GM10248 (cell line): ENCODE data around the gene BCAN.

Experiments
- CTCF ChIA-PET: fragments of 300-600 bp; sonication (Branson Sonifier 250); formaldehyde crosslinking; extraction: SDS; loops from one replicate; lab custom pipeline; 2021; ENCODE audit warnings: antibody characterized with exemption; lab: Yijun Ruan, JAX
- POLR2A ChIA-PET: fragments of 350-650 bp; sonication (Branson Sonifier 250); formaldehyde crosslinking; extraction: SDS; loops from one replicate; lab custom pipeline; 2020; ENCODE audit warnings: antibody characterized with exemption; lab: Yijun Ruan, JAX
- DNase-seq: peaks from one replicate; pipeline ENCODE4 v3.0.0; 2012; ENCODE audit errors: extremely low spot score
- TF ChIP-seq, protein P1 (sequence below): IDR thresholded peaks from 2 replicates; pipeline ENCODE4 v1.5.1; 2012; ENCODE audit warnings: mild to moderate bottlenecking, low read depth; ENCODE audit errors: extremely low read depth, missing control alignments, control extremely low read depth

The BCAN gene

DNA sequence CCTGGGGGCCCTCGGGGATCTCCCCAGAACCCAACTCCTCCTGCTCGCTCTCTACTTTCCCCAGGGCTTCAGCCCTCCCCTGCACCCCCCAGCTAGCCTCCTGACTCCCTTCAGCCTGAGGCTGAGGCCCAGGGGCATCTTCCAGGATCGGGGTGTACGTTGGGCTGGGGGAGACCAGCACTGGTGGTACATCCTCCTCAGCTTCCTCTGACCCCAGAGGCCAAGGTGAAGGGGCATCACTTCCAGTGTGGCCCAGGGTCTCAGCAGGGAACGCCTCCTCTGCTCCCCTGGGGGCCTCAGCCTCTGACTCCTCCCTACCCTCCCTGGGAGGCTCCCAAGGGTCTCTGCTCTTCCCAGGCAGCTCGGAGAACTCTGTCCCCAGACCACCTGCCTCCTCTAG, 28.4 kb downstream of the BCAN start:
- TF ChIP-seq, protein P1, sequence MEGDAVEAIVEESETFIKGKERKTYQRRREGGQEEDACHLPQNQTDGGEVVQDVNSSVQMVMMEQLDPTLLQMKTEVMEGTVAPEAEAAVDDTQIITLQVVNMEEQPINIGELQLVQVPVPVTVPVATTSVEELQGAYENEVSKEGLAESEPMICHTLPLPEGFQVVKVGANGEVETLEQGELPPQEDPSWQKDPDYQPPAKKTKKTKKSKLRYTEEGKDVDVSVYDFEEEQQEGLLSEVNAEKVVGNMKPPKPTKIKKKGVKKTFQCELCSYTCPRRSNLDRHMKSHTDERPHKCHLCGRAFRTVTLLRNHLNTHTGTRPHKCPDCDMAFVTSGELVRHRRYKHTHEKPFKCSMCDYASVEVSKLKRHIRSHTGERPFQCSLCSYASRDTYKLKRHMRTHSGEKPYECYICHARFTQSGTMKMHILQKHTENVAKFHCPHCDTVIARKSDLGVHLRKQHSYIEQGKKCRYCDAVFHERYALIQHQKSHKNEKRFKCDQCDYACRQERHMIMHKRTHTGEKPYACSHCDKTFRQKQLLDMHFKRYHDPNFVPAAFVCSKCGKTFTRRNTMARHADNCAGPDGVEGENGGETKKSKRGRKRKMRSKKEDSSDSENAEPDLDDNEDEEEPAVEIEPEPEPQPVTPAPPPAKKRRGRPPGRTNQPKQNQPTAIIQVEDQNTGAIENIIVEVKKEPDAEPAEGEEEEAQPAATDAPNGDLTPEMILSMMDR = no peak
- DNase-seq = no peak
- POLR2A ChIA-PET = no interaction called here
- CTCF ChIA-PET = interaction anchor here (0.8 to 25.5 kb wide), 4 partner anchors 8 to 21 kb away, joined by 3 to 431 read pairs (median 4); no protein-coding TSS in a partner anchor

GRCh38 chr1:156670791-156671190, 28.9 kb downstream of the BCAN start:
- POLR2A ChIA-PET = no interaction called here
- TF ChIP-seq, protein P1 = no peak
- CTCF ChIA-PET = interaction anchor here (0.8 to 25.5 kb wide), 2 partner anchors 7 to 9 kb away, joined by 3 to 431 read pairs; no protein-coding TSS in a partner anchor
- DNase-seq = no peak

GRCh38 chr1:156671804-156672203, 29.9 kb downstream of the BCAN start:
- TF ChIP-seq, protein P1 = no peak
- CTCF ChIA-PET = interaction anchor here (0.6 to 25.5 kb wide), 6 partner anchors 10 to 332 kb away, joined by 3 to 431 read pairs (median 4); no protein-coding TSS in a partner anchor
- POLR2A ChIA-PET = no interaction called here
- DNase-seq = no peak

DNA sequence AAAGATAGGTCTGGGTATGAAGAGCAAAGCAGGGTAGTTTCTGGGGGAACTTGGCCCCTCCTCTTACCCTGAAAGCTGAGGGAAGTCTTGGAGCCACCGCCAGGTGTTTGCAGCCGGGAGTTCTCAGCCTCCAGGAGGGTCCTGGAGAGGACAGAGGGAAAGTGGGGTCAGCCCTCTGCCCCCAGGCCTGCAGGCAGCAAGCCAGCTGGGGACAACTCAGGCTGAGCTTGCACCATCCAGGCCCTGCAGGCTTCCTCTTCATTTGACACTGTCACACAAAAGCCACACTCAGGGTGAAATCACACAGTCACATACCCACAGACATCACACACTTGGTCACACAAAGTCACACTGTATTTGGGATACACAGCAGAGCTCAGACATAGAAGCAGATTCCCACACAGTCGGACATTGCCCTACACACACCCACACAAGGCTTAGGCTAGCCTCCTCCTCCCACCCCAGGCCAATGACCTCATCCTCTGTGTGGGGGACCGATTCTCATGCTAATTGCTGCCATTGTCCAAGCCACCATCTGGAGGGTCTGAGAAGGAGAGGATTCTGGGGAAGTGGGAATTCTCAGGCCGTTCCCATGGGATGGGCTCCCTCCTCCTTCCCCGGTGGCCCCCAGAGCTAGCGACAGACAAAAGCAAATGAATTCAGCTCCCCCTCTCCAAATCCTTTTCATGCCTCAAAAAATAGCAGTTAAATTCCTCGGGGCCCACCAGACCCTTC, 31.6 kb downstream of the BCAN start:
- CTCF ChIA-PET = interaction anchor here (3.3 to 25.5 kb wide), 4 partner anchors 12 to 52 kb away, joined by 12 to 431 read pairs (median 104); no protein-coding TSS in a partner anchor
- DNase-seq = no peak
- POLR2A ChIA-PET = interaction anchor here (0.6 kb wide), 1 partner anchor 169 kb away, joined by 4 read pairs; no protein-coding TSS in a partner anchor
- TF ChIP-seq, protein P1 = no peak

DNA sequence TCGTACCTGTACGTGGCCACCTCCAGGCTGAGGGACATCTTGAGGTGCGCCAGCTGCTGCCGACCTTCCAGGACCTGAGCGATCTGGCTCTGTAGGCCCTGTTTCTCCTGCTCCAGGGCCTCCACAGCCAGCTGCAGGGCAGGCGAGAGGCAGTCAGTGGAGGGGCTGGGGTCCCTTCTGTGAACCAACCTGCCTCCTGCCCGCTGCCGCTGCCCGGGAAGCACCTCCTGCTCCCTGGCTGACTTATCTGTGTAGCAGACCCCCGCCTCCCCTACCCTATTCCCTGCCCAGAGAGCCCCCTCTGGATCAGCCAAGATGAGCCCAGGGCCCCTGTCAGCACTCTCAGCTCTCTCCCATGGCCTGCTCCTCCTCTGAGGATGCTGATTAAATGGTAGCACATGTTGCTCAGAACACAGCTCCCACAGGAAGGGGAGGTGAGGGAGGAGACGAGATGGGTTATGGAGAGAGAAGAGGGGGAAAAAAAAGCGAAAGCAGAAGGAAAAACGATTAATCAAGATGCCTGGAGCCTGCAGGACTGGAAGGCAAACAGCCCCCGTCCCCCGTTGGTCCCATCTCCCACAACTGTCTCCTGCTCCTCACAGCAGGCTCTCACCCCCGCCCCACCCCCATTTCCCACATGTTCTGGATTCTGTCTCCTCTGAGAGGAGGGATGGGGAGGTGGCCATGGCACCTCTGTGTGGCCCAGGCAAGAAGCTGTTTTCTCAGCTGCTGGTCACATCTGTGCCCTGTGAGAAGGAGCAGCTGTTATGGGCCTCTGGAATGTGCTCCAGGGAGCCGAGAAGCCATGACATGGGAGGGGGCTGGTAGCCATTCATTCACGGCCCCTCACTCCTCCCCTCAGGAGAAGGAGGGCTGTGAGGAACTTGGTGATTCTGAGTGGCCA, 33.5 kb downstream of the BCAN start:
- ChIA-PET POLR2A (interaction anchor here (0.7 kb wide), 1 partner anchor 1812 kb away, joined by 3 read pairs; no protein-coding TSS in a partner anchor), CTCF (interaction anchor here (1.1 to 25.5 kb wide), 7 partner anchors 14 to 256 kb away, joined by 3 to 597 read pairs (median 97); partner anchors contain the start of gene CRABP2)
- DNase-seq = no peak

More for the DNA sequence above, 33.5 kb downstream of the BCAN start:
- TF ChIP-seq, protein P1 = no peak
